SK-MEL-5 (cell line): ENCODE data around the gene ASPA. TPM values are rescaled to one million over a fixed set of nuclear protein-coding genes. Genes with fewer than 3 reads are reported as not detected.
"Not testable (repeated sequence)": the region's sequence is repeated elsewhere in the genome, so short reads cannot be mapped to it uniquely, and the experiment has no call there.

ENCODE experiments used
- DNase-seq: peaks from one replicate; pipeline ENCODE4 v3.0.0-alpha.2; 2016; ENCODE audit warnings: low read depth, low spot score
- in situ Hi-C: cut with HindIII; loops from 2 replicates; pipeline ENCODE4 v1.10.0; 2016; ENCODE audit warnings: low sequenced_read_pairs, high pct_unique_total_duplicates, low pct_unique_long_range_greater_than_20kb
- polyA plus RNA-seq, 2 experiments: library from polyadenylated mRNA; depleted of rRNA; stranded (reverse); fragments of >200 nt; gene quantifications; 2 replicates each; pipeline ENCODE4 v1.2.3, GENCODE V29; 2015
- total RNA-seq: library from RNA; depleted of rRNA; stranded (reverse); fragments of >200 nt; shearing (Covaris generic); gene quantifications from 2 replicates; pipeline ENCODE4 v1.2.3, GENCODE V29; 2014; rRNA removed

The ASPA gene
- 0.59 and 1.8 TPM in 2 replicates for total RNA-seq
- 0.19 and 0.29 TPM in 2 replicates for polyA plus RNA-seq (2015; cell fraction: cytosol; rRNA removed)
- polyA plus RNA-seq (2015; cell fraction: nucleus; rRNA removed), result 0.91 and 0.96 TPM in 2 replicates

DNA sequence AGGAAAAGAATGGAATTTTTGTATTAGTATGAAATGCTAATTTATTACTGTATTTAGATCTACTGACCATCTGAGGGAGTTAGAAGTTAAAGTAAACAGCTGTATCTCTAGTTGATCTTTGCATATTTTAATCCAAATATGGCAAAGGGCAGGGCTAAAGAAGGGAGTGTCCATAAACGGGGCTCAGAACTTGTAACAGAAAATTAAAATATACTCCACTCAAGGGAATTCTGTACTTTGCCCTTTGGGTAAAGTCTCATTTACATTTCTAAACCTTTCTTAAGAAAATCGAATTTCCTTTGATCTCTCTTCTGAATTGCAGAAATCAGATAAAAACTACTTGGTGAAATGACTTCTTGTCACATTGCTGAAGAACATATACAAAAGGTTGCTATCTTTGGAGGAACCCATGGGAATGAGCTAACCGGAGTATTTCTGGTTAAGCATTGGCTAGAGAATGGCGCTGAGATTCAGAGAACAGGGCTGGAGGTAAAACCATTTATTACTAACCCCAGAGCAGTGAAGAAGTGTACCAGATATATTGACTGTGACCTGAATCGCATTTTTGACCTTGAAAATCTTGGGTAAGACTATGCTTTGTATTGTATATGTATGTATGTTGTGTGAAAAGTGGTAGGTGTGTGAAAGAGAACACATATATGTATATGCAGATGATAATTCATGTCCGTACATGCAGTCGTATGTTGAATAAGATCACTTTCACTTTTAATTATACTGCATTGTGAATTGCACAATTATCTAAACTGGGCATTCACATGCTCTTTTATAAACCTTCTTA lies at the start of gene ASPA:
ASPA (plus strand) TSS at position 186 of the 799 bp plus-strand sequence; CDS start at position 349, 163 bp downstream.
- peak; percentile 15 for DNase-seq
- in situ Hi-C loops, result no loop called here

DNA sequence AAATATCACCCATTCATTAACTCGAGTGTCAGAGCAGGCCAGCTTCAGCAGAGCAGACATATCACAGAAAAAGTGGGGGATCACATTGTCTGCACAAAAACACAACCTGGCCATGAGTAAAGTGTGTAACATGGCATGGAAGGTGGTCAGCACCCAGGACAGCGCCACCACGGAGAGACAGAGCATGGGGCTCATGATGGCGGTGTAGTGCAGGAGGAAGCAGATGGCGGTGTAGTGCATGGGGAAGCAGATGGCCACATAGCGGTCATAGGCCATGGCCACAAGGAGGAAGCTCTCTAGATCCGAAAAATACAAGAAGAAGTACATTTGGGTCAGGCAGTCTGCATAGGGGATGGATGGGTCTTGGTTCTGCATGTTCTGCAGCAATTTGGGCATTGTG lies 42.6 kb upstream of the ASPA start:
- peak; percentile 33 for DNase-seq
- in situ Hi-C loops, result not testable (repeated sequence)

DNA sequence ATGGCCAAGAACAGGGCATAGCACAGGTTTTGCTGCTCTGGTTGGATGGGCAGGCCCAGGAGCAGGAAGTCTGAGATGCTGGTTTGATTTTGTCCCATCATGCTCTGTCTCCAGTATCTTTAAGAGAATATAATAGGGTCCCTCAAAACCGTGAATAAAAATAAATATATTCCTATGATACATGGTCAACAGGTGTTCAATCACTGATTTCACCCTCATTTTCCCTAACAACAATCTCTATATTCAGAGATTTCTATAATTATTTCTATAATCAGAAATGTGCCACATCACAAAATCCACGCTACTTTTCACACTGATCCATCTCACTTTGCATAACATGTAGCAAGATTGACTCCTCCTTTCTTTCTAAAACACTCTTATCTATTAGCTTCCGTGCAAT lies 42.1 kb upstream of the ASPA start, which contains the start of gene OR1E2:
OR1E2 (minus strand) TSS at position 101 of the 400 bp plus-strand sequence; CDS start at position 101, 0 bp downstream.
- DNase-seq, result no peak
- in situ Hi-C loops, result no loop called here

DNA sequence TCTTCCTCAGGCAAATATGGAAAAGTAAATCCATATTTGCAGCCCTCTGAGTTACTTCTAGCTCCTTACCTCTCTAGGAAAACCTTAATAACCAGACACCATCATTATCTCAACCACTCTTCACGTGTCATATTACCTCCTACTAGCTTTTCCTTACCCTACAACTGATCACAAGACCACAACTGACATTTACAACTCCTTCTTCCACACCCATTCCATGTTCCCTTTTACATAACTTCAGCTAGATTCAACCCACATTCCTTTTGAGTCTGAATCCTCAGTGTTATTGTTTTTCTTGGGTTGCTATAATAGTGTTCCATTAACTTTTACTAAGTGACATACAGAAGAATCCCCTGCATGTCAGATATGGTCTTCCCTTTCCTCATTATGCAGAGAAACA lies 37.4 kb upstream of the ASPA start:
- DNase-seq, result no peak

DNA sequence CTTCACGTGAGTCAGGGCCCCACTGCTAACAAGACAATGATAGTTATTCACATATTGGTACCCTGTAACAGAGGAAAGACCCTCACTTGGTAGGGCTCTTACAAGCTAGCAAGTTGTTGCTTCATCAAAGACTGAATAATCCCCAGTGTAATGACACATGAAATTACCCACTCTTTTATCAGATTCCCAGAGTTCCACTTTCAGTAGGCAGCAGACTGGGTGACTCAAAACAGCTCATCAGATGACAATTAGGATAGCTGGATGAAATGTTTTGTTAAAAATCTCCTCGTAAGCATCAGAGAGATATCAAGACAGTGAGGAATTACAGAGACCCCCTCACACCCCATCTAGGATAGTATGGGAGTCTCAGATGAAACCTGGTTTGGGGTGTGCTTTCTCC lies 35.3 kb upstream of the ASPA start:
- DNase-seq, result no peak
- in situ Hi-C loops, result no loop called here

More for the DNA sequence above, 37.4 kb upstream of the ASPA start:
- in situ Hi-C loops, result no loop called here

DNA sequence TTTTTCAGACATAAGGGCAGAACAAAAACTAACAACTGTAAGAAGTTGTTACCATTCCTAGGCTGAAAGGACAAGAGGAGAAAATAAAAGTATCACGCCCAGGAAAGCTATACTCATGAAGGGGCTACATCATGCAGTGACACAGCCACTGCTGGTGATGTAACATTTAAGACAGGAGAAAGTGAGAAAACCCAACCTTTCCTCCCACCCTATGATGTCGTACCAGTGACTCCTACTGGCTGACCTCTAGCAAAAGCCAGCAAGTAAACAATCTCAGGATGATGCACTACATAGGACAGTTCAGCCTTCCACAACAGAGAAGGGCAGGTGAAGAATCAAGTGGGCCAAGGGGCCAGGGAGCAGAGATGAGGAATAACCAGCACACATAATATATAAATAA lies 28.2 kb upstream of the ASPA start:
- peak; percentile 66 for DNase-seq
- in situ Hi-C loops, result no loop called here

DNA sequence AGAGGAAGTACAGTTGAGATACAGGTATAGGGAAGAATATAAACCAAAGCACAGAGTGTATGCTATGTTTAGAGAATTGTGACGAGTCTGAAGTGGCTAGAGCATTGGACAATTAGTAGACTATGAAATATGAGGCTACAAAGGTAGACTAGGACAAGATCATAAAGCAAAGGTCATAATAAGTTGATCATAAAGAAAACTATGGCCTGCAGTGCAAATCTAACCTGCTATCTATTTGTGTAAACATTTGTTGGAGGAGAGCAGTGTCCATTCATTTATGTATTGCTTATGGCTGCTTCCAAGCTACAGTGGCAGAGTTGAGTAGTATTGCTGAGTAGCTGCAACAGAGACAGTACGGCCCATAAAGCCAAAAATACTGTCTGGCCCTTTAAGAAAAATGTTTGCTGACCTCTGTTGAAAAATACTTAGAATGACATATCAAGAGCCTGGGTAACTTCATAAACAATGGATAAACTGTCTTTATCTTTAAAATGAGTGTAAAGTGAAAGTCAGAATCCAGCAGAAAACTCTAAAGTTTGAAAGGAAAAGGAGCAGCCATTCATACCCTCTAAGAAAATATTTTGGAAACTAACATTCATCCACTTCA lies 27.6 kb upstream of the ASPA start:
- in situ Hi-C loops, result no loop called here
- peak; percentile 50 for DNase-seq

DNA sequence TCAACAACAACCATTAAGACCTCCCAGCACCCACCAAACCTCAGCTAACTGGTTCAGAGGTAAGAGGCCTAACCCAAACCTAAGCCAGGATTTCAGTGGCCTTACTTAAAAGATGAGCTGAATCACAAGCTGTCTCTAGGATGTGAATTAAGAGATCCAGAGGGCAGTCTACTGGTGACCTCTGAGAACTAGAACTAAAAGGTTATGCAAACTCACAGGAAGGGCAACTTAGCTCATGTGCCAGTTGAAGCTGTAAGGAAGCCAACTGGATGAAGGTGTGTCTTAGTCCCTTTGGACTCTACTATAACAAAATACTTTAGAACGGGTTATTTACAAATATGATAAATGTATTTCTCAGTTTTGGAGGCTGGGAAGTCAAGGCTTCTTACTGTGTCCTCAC lies 9.4 kb upstream of the ASPA start:
- in situ Hi-C loops, DNase-seq: not testable (repeated sequence)

DNA sequence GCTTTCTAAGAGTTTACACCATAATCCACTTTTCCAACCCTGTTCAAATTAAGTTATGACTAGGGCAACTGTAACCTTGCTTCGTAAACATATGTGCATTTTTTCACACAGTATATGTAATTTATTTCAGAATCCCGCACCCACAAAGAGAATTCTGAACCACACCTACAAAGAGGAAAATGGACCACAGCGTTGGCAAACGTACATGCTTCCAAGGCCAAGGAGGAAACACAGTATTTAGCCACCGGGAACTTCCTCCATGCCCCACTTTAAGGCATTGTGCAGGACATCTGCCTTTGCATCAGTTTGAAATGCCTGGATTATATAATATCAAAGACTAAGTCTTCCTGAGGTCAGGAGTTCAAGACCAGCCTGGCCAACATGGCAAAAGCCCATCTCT lies 6.3 kb upstream of the ASPA start:
- in situ Hi-C loops, result no loop called here
- DNase-seq, result no peak

DNA sequence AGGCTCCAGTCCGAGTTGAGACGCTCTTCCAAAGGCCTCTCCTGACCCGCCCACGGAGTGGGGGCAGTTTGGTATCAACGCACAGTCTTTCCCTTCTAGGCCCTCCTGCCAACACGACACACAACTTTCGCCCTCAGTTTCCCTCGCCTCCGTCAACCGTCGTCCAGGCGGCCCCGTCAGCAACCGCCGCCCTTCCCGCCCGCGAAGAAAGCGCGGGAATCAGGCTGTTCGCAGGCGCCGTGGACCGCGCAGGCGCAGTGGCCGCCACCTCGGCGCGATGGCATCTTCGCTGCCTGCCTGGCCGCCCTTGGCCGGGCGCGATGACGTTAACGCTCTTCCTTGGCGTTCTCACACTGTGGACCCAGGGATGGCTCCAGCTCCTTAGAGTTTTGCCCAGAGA lies 4.2 kb upstream of the ASPA start, which contains the start of gene SPATA22:
SPATA22 (minus strand) TSS at position 221 of the 400 bp plus-strand sequence. CDS start 2,494 bp downstream, outside the sequence.
- DNase-seq, result no peak
- in situ Hi-C loops, result no loop called here

DNA sequence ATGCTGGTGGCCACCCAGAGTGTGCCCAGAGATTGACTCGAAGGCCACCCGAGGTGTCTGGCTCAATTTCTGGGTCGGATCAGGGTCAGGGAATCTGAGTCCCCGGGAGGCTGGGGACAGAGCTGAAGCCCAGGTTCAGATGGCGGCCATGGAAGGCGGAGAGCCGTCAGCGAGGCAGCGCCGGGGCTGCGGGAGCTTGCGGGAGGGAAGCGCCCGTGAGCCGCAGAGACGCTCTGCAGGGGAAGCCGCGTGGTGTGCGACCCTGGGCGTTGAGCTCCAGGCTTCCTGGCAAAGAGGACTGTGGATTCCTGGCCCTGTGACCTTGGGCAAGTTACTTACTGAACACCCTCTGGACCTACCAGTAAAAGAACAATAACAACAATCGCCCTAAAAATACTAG lies 3.7 kb upstream of the ASPA start:
- in situ Hi-C loops, result no loop called here

DNA sequence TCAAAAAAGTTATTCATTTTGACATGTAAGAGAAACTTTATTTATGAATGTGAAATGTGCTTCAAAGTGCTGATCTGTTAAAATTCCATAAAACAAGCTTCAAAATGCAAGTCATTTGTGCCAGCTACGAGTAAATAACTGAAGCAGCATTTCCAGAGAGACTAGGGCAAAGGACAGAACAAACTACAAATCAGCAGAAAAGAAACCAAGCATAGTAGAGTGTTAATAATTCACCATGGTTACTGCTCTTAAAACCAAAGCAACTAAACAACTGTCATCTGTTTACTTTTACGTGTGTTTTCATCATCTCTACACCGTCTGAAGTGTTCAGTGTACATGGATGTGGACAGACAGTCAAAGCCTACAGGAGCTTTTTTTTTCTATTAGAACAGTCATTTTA lies 1.6 kb upstream of the ASPA start:
- peak; percentile 17 for DNase-seq
- in situ Hi-C loops, result no loop called here

More for the DNA sequence above, 3.7 kb upstream of the ASPA start:
- no peak for DNase-seq

DNA sequence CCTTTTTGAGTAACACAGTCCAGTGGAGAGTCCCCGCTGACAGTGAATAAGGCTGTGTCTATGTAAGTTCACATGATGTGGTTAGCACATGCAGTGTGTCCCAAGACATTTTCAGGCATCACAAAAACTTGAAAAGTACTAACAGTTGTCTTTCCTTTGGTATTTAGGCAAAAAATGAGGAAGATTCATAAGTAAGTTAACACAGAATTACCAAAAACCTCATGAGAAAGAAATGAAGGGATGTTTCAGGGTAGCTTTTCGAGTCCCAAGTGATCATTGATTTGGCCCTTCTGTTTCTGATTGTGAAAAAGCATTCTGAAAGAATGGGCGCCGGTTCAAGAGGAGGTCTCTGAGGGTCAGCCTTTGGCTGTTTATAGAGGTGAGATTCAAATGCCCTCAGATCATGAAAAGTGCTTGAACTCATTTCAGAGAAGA lies 529 bp upstream of the ASPA start:
- DNase-seq, result peak; percentile 23
- in situ Hi-C loops, result no loop called here

DNA sequence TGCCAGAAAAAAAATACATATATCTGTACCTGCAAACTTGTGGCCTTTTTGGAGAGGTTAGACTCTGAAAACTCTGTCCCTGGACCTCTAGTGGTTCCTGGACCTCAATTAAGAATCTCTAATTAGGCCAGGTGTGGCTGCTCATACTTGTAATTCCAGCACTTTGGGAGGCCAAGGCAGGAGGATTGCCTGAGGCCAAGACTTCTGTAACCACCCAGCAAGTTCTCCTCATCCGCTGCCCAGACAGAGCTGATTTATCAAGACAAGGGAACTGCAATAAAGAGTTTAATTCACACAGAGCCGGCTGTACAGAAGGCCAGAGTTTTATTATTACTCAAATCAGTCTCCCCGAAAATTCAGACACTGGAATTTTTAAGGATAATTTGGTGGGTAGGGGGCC lies 4.2 kb downstream of the ASPA start:
- no peak for DNase-seq
- in situ Hi-C loops, result no loop called here

DNA sequence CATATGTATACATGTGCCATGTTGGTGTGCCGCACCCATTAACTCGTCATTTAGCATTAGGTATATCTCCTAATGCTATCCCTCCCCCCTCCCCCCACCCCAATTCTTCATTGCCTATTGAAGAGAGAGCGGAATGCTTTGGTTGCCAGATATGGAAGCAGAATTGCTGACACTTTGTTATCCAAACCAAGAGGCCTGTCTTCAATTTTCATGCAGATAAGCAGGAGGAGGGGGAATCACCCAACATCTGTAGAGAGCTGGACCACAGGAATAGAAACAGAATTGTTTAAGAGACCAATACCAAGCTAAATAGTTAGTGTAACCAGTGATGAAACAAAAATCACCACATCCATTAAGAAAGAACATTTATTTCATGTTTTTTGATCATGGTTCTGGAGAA lies 7.1 kb downstream of the ASPA start:
- DNase-seq, result no peak
- in situ Hi-C loops, result no loop called here

DNA sequence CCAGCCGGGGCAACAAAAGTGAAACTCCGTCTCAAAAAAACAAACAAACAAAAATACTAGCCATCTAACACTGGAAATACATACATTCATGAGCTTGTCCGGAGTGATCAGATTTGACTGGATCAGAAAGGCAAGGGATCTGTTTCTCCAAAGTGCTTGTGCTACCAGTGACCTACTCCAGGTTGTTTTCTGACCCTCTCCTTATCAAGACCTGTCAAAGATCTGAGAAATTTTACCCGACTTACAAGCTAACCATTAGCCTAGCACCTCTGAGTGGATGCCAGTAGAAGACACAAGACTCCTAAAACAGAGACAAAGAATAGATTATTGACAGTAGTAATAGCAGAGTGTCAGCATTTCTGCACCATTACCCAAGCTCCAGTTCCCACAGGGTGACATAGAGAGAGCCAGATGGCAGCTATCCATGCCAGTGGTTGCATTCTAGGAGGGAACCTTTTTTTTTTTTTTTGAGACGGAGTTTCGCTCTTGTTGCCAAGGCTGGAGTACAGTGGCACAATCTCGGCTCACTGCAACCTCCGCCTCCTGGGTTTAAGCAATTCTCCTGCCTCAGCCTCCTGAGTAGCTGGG lies 9.8 kb downstream of the ASPA start:
- in situ Hi-C loops, result no loop called here
- no peak for DNase-seq

DNA sequence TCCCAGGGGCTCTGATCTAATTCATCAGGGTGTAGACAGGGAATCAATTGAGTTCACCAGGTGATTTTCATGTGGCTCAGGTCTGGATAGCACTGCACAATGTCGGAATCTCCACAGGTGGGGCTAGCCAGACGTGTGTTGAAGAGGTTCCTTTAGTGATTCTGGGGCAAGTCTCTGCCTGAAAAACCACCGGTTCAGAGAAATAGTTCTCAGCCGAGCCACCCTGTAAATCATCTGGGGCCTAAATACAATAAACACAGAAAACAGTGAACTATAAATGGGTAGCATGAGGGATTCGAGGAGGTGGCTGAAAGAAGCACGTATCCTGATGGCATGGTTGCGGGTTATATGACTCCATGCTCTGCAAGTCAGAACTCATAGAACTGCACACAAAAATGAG lies 21.3 kb downstream of the ASPA start:
- DNase-seq, result no peak
- in situ Hi-C loops, result no loop called here

DNA sequence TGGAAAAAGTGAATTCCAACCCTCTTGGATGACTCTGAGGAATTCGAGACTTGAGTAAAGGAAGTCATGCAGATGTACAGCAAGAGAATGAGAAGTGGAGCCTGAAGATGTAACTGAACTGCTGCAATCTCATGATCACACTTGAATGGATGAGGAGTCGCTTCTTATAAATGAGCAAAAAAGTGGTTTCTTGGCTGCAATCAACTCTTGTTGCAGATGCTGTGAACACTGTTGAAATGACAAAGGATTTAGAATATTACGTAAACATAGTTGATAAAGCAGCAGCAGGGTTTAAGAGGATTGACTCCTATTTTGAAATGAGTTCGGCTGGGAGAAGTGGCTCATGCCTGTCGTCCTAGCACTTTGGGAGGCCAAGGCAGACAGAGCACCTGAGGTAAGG lies 25.5 kb downstream of the ASPA start:
- no peak for DNase-seq
- in situ Hi-C loops, result no loop called here
